ENCODE measurements around the gene ACOX2. TPM values are rescaled to one million over a fixed set of nuclear protein-coding genes. Genes with fewer than 3 reads are reported as not detected.
A peak's percentile ranks its signal among the peaks of the same experiment; 100 is the strongest.

Gene ACOX2
- total and polyA plus RNA-seq, 2 of the 8 experiments (the other 6 are each of a cell fraction or from before 2014, with no cell fraction given) = 3.2 to 9.2 TPM

- no peak for TF ChIP-seq CHD7 (IDR thresholded peaks at IDR 0.05; ENCODE audit: insufficient replicate concordance, low read length)
- no peak for TF ChIP-seq EZH2 (IDR thresholded peaks at IDR 0.05; ENCODE audit: low read depth, low read length, severe bottlenecking)
- TF ChIP-seq PHF8 (conservative IDR thresholded peaks at IDR 0.05; ENCODE audit: low read depth, low read length) = no peak
- TF ChIP-seq KDM5A (IDR thresholded peaks at IDR 0.05; ENCODE audit: low read length) = no peak
- peak; percentile 91 for TF ChIP-seq SP1 (IDR thresholded peaks at IDR 0.05; ENCODE audit: low read depth, low read length)
- no peak for TF ChIP-seq GTF2F1 (IDR thresholded peaks at IDR 0.05; ENCODE audit: borderline replicate concordance, low read depth, low read length)
- no peak for TF ChIP-seq RNF2 (IDR thresholded peaks at IDR 0.05; ENCODE audit: borderline replicate concordance, low read depth, low read length, missing control alignments, poor library complexity, severe bottlenecking)
- no peak for TF ChIP-seq SRF (IDR thresholded peaks at IDR 0.05; ENCODE audit: low read depth, low read length)
- TF ChIP-seq ASH2L (IDR thresholded peaks at IDR 0.05; ENCODE audit: low read length) = peak; percentile 87
- no peak for TF ChIP-seq SP2 (IDR thresholded peaks at IDR 0.05; ENCODE audit: low read length)
- TF ChIP-seq KDM4A (IDR thresholded peaks at IDR 0.05; ENCODE audit: low read depth, low read length, severe bottlenecking) = no peak
Observed at GRCh38 chr3:58560771-58561311, 23.9 kb upstream of the ACOX2 start (continued).

Measured in H1 (cell line).